ENCODE measurements around the gene CENPM.

GRCh38 chr22:41933411-41934177 is 13.4 kb downstream of the CENPM start:
- TF ChIP-seq REST (IDR thresholded peaks at IDR 0.05; ENCODE audit: low read depth) = no peak
- TF ChIP-seq TCF12 (IDR thresholded peaks at IDR 0.05; ENCODE audit: low read depth) = no peak
- no peak for TF ChIP-seq USF1 (IDR thresholded peaks at IDR 0.05)
- no peak for TF ChIP-seq YY1 (IDR thresholded peaks at IDR 0.05; ENCODE audit: low read depth)
